B cell (primary cell): ENCODE measurements around the gene FAM227B. TPM values are rescaled to one million over a fixed set of nuclear protein-coding genes. Genes with fewer than 3 reads are reported as not detected.

Source experiments
- ATAC-seq: fragments of 200-7000 bp; cut with Tn5 transposase; one replicate; pipeline ENCODE4 v1.10.0; 2021; ENCODE audit warnings: low read depth, mild to moderate bottlenecking, moderate number of reproducible peaks, moderate library complexity
- CTCF ChIA-PET: fragments of 350-600 bp; sonication (Branson Sonifier 250); formaldehyde crosslinking; loops from one replicate; lab custom pipeline; 2021; ENCODE audit warnings: antibody characterized with exemption, inconsistent platforms; lab: Charles Lee
- POLR2A ChIA-PET: fragments of 350-600 bp; sonication (Branson Sonifier 250); formaldehyde crosslinking; loops from one replicate; lab custom pipeline; 2021; ENCODE audit warnings: antibody characterized with exemption; lab: Charles Lee
- DNase-seq: peaks from one replicate; pipeline ENCODE4 v3.0.0; 2013
- H2AFZ ChIP-seq: 2 replicates; pipeline ENCODE4 v1.6.1; 2012; ENCODE audit warnings: mild to moderate bottlenecking, low read depth, low read length; ENCODE audit not compliant: insufficient read depth, poor library complexity, severe bottlenecking
- H3K27ac ChIP-seq, 2 donors: 1 replicate in 1 of 2; 2 replicates in 1 of 2; pipeline ENCODE4 v1.5.1; 2012 to 2013; ENCODE audit warnings: low read length in 2 of 2, mild to moderate bottlenecking in 2 of 2, moderate library complexity in 1 of 2
- H3K27me3 ChIP-seq, 4 experiments: fragments of 200-600 bp in 1 of 4; sonication (generic) in 1 of 4; replicated peaks in 1 of 4; 1 replicate in 2 of 4; 2 replicates in 2 of 4; pipeline versions ENCODE4 v1.6.1 to v1.7.0; 2013 to 2016; ENCODE audit warnings: low read length in 3 of 4, mild to moderate bottlenecking in 2 of 4, mixed read lengths in 1 of 4, moderate library complexity in 1 of 4; ENCODE audit not compliant: insufficient read depth in 4 of 4, control insufficient read depth in 3 of 4; ENCODE audit errors: control extremely low read depth in 1 of 4
- H3K36me3 ChIP-seq, 2 experiments: replicated peaks in 1 of 2; 1 replicate in 1 of 2; 2 replicates in 1 of 2; pipeline versions ENCODE4 v1.6.1 to v1.7.1; 2013; ENCODE audit warnings: low read length in 1 of 2; ENCODE audit not compliant: insufficient read depth in 2 of 2, control insufficient read depth in 1 of 2; ENCODE audit errors: control extremely low read depth in 1 of 2, extremely low read depth in 1 of 2
- H3K4me1 ChIP-seq, 2 donors: fragments of 200-600 bp in 1 of 2; sonication (generic) in 1 of 2; 1 replicate in 1 of 2; 2 replicates in 1 of 2; pipeline versions ENCODE4 v1.5.1 to v1.6.1; 2013 to 2017; ENCODE audit warnings: low read length in 2 of 2; ENCODE audit not compliant: control insufficient read depth in 2 of 2, insufficient read depth in 2 of 2
- H3K4me2 ChIP-seq: replicated peaks from 2 replicates; pipeline ENCODE3; 2012; ENCODE audit warnings: mild to moderate bottlenecking, low read depth, low read length; ENCODE audit not compliant: poor library complexity, severe bottlenecking
- H3K4me3 ChIP-seq, 5 experiments: fragments of 200-600 bp in 1 of 5; sonication (generic) in 1 of 5; 1 replicate in 3 of 5; 2 replicates in 2 of 5; pipeline versions ENCODE4 v1.5.1 to v1.7.0; 2011 to 2016; ENCODE audit warnings: low read length in 4 of 5, mild to moderate bottlenecking in 4 of 5, low read depth in 2 of 5, control low read depth in 1 of 5, moderate library complexity in 1 of 5; ENCODE audit not compliant: insufficient read depth in 1 of 5; ENCODE audit errors: control extremely low read depth in 1 of 5, extremely low read depth in 1 of 5
- H3K79me2 ChIP-seq: fragments of 200-600 bp; sonication (generic); one replicate; pipeline ENCODE4 v1.6.0; 2016; ENCODE audit warnings: low read length; ENCODE audit not compliant: control insufficient read depth, insufficient read depth
- H3K9ac ChIP-seq: fragments of 200-600 bp; sonication (generic); 2 replicates; pipeline ENCODE4 v1.6.1; 2017; ENCODE audit warnings: mild to moderate bottlenecking, low read length, moderate library complexity
- H3K9me3 ChIP-seq, 3 donors: one replicate each; pipeline versions ENCODE4 v1.6.1 to v1.7.1; 2013; ENCODE audit warnings: low read length in 2 of 3; ENCODE audit not compliant: control insufficient read depth in 2 of 3, insufficient read depth in 1 of 3; ENCODE audit errors: control extremely low read depth in 1 of 3
- H4K20me1 ChIP-seq: 2 replicates; pipeline ENCODE4 v1.6.0; 2012; ENCODE audit warnings: mild to moderate bottlenecking, low read length; ENCODE audit not compliant: insufficient read depth, control insufficient read depth, poor library complexity, severe bottlenecking
- H3K27ac Mint-ChIP-seq: one replicate; pipeline ENCODE4 v1.8.0; 2021; ENCODE audit warnings: mixed read lengths
- H3K27me3 Mint-ChIP-seq: one replicate; pipeline ENCODE4 v1.8.0; 2021; ENCODE audit warnings: mixed read lengths
- H3K4me1 Mint-ChIP-seq: one replicate; pipeline ENCODE4 v1.8.0; 2021; ENCODE audit warnings: mixed read lengths
- H3K4me3 Mint-ChIP-seq: one replicate; pipeline ENCODE4 v1.8.0; 2021; ENCODE audit warnings: mixed read lengths
- H3K9me3 Mint-ChIP-seq: one replicate; pipeline ENCODE4 v1.8.0; 2022; ENCODE audit warnings: mixed read lengths; ENCODE audit not compliant: insufficient read depth
- CTCF ChIP-seq: fragments of 200-600 bp; IDR thresholded peaks from one replicate; pipeline ENCODE4 v1.8.0; 2022; ENCODE audit warnings: antibody characterized with exemption, mild to moderate bottlenecking
- EZH2 ChIP-seq: IDR thresholded peaks from 2 replicates; pipeline ENCODE4 v1.6.1; 2012; ENCODE audit warnings: borderline replicate concordance, low read depth, mild to moderate bottlenecking, moderate library complexity, low read length; ENCODE audit not compliant: insufficient read depth, poor library complexity, severe bottlenecking
- WGBS: methylation state at CpG from one replicate; pipeline ENCODE4 v1.1.5; 2013; ENCODE audit warnings: missing lambda C conversion rate; ENCODE audit not compliant: insufficient coverage; 5-methylcytosine and 5-hydroxymethylcytosine counted together
- intact Hi-C: fragments of 100-400 bp; cut with micrococcal nuclease; formaldehyde crosslinking; loops from one replicate; pipeline ENCODE4 v1.10.0; 2022
- polyA plus RNA-seq: library from polyadenylated mRNA; depleted of rRNA; stranded (reverse); fragments of >200 nt; gene quantifications from 2 replicates; pipeline ENCODE4 v1.2.3, GENCODE V29; 2012
- total RNA-seq, 2 donors: library from RNA; stranded (reverse); fragments of 120-200 nt in 1 of 2; gene quantifications; 1 replicate in 1 of 2; 2 replicates in 1 of 2; pipeline versions ENCODE4 v1.2.3 to v1.2.4, GENCODE V29; 2013 to 2022

FAM227B gene
- total and polyA plus RNA-seq, 2 donors (not counting 1 experiment from before 2014, with no cell fraction given): 5.6 to 8.9 TPM

DNA sequence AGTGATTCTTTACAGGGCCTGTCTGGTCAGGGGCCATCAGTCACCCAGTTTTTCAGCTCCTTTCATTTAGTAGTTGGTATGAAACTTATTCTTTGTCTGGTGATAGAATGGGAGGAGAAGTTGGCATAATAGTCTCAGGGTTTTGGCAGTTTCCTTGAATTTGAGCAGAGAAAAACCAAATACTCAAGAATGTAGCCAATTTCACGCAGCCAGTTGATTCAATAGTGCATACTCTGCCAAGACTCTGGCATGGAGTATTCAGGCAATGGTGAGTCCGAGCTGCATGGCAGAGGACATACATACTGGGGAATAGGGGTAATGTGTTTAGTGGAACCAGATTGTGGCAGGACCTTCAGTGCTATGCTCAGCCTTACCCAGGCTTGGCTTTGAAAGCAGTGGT lies 332.2 kb downstream of the FAM227B start:
- no peak overlapping the region for H3K27ac Mint-ChIP-seq
- CTCF ChIA-PET: no interaction called here
- no peaks in the 10 kb centered on the region for H4K20me1 ChIP-seq

DNA sequence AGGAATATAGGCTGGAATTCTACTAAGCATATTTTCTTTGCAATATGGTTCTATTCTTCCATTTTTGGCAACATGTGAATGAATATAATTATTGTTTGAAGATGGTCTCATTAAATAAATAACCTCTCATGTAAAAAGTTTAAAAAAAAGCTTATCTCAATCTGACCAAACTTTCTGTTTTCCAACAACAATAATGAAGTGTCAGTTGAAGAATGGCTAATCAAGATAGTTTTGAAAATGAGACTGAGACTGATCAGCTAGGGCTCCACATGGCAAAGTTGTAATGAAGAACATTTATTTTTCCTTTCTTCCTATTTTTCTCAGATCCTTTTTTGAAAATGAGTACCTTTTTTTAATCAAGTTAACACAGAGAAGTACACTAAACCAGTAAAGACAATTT lies 333.1 kb downstream of the FAM227B start:
- ChIA-PET CTCF (interaction anchor here (0.6 kb wide), 1 partner anchor 1432 kb away, joined by 3 read pairs; no protein-coding TSS in a partner anchor), POLR2A (no interaction called here)
- H3K79me2 ChIP-seq: no peaks in the 10 kb centered on the region
- Mint-ChIP-seq H3K27me3 (no peaks in the 10 kb centered on the region), H3K4me3 (no peak overlapping the region), H3K27ac (no peak overlapping the region), H3K4me1 (peaks cover 3% of the 10 kb centered on the region), H3K9me3 (no peaks in the 10 kb centered on the region)
- H3K4me2 ChIP-seq: no peak overlapping the region
- no peak overlapping the region for H2AFZ ChIP-seq
- no peaks in the 10 kb centered on the region for H3K9me3 ChIP-seq
- H3K9ac ChIP-seq: no peak overlapping the region
- no peak overlapping the region for H3K27ac ChIP-seq
- no peak for ATAC-seq
- no peaks in the 10 kb centered on the region for H3K27me3 ChIP-seq
- DNase-seq: no peak
- H3K4me1 ChIP-seq: no peaks in the 10 kb centered on the region
- TF ChIP-seq EZH2: no peak
- no peak for TF ChIP-seq CTCF
- H3K4me3 ChIP-seq: no peak overlapping the region
- H4K20me1 ChIP-seq: no peaks in the 10 kb centered on the region
- H3K36me3 ChIP-seq: peaks cover 24 to 37% of the 10 kb centered on the region in 2 experiments
- intact Hi-C loops: no loop called here

More for the DNA sequence above, 332.2 kb downstream of the FAM227B start:
- Histone ChIP-seq H2AFZ (no peak overlapping the region), H3K9me3 (peaks cover 0 to 1% (median 0%) of the 10 kb centered on the region in 3 donors), H3K27ac (no peak overlapping the region), H3K27me3 (no peaks in the 10 kb centered on the region), H3K4me3 (no peak overlapping the region), H3K36me3 (peaks cover 24 to 38% of the 10 kb centered on the region in 2 experiments), H3K4me2 (no peak overlapping the region), H3K79me2 (no peaks in the 10 kb centered on the region), H3K4me1 (no peaks in the 10 kb centered on the region), H3K9ac (no peak overlapping the region)
- H3K27me3 Mint-ChIP-seq: no peaks in the 10 kb centered on the region
- POLR2A ChIA-PET: no interaction called here
- 100% methylated on average over 1 of the region's 2 CpGs for WGBS
- DNase-seq (no peak), ATAC-seq (no peak)
- no peaks in the 10 kb centered on the region for H3K9me3 Mint-ChIP-seq
- intact Hi-C loops: no loop called here
- TF ChIP-seq CTCF: no peak
- no peak for TF ChIP-seq EZH2
- no peak overlapping the region for H3K4me3 Mint-ChIP-seq
- peaks cover 3% of the 10 kb centered on the region for H3K4me1 Mint-ChIP-seq
